ENCODE data around the gene ZNF229.

DNA sequence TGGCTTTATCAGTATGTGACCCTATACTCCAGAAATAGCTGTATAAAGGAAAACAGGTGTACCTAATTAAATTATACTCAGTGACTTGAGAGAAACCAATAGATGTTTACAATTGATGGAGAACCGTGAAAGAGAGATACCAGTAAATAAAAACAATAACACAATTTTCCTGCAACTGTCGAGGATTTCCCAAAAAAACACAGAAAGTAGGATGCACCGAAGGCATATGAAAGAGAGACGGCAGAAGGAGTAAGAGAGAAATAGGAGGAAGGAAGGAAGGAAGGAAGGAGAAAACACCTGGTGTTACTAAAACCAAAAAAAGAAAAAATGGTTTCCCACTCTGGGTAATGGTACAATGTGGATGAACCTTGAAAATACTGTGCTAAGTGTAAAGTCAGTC lies 6.8 kb upstream of the ZNF229 start:
- TF ChIP-seq EP300 (IDR thresholded peaks at IDR 0.05; ENCODE audit: borderline replicate concordance): no peak
- TF ChIP-seq TCF12 (IDR thresholded peaks at IDR 0.05; ENCODE audit: low read depth): no peak
- TF ChIP-seq, protein P1, sequence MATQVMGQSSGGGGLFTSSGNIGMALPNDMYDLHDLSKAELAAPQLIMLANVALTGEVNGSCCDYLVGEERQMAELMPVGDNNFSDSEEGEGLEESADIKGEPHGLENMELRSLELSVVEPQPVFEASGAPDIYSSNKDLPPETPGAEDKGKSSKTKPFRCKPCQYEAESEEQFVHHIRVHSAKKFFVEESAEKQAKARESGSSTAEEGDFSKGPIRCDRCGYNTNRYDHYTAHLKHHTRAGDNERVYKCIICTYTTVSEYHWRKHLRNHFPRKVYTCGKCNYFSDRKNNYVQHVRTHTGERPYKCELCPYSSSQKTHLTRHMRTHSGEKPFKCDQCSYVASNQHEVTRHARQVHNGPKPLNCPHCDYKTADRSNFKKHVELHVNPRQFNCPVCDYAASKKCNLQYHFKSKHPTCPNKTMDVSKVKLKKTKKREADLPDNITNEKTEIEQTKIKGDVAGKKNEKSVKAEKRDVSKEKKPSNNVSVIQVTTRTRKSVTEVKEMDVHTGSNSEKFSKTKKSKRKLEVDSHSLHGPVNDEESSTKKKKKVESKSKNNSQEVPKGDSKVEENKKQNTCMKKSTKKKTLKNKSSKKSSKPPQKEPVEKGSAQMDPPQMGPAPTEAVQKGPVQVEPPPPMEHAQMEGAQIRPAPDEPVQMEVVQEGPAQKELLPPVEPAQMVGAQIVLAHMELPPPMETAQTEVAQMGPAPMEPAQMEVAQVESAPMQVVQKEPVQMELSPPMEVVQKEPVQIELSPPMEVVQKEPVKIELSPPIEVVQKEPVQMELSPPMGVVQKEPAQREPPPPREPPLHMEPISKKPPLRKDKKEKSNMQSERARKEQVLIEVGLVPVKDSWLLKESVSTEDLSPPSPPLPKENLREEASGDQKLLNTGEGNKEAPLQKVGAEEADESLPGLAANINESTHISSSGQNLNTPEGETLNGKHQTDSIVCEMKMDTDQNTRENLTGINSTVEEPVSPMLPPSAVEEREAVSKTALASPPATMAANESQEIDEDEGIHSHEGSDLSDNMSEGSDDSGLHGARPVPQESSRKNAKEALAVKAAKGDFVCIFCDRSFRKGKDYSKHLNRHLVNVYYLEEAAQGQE (IDR thresholded peaks at IDR 0.05; ENCODE audit: low read depth): no peak
- TF ChIP-seq CREB1 (IDR thresholded peaks at IDR 0.05; ENCODE audit: low read depth): no peak
